ENCODE measurements around the gene DOK6.

The DOK6 gene

GRCh38 chr18:69723434-69723833 lies 322.7 kb downstream of the DOK6 start:
- Histone ChIP-seq H3K4me2 (ENCODE audit: low read length) (no peak overlapping the region), H3K23ac (ENCODE audit: low read length) (no peak overlapping the region), H3K36me3 (ENCODE audit: control insufficient read depth in 1 of 2, insufficient read depth in 2 of 2, low read length in 2 of 2) (no peaks in the 10 kb centered on the region), H3K4ac (ENCODE audit: low read depth, low read length) (no peak overlapping the region), H3K4me1 (ENCODE audit: control insufficient read depth in 1 of 2, insufficient read depth in 2 of 2, low read length in 2 of 2) (peaks cover 3% of the 10 kb centered on the region in 2 experiments), H3K18ac (ENCODE audit: low read length) (no peak overlapping the region), H2AFZ (ENCODE audit: insufficient read depth, low read length, poor library complexity) (no peak overlapping the region), H4K8ac (ENCODE audit: low read depth, low read length) (no peak overlapping the region), H4K91ac (ENCODE audit: low read depth, low read length) (no peak overlapping the region), H3K4me3 (ENCODE audit: low read depth, low read length) (no peak overlapping the region), H2BK5ac (ENCODE audit: low read depth, low read length, poor library complexity) (no peak overlapping the region), H3K79me2 (ENCODE audit: control insufficient read depth, insufficient read depth, low read length, poor library complexity) (no peaks in the 10 kb centered on the region), H2BK12ac (ENCODE audit: low read length) (no peak overlapping the region), H4K12ac (ENCODE audit: low read depth, low read length) (no peak overlapping the region), H3K79me1 (ENCODE audit: low read length) (no peaks in the 10 kb centered on the region), H3K27me3 (ENCODE audit: insufficient read depth, low read length) (no peaks in the 10 kb centered on the region), H2BK120ac (ENCODE audit: insufficient read depth, low read length, poor library complexity) (no peak overlapping the region), H3K14ac (ENCODE audit: low read length) (no peak overlapping the region), H3K9me3 (ENCODE audit: insufficient read depth, low read depth, low read length) (no peaks in the 10 kb centered on the region), H3K9ac (ENCODE audit: low read length) (no peak overlapping the region), H2AK5ac (ENCODE audit: low read length) (no peak overlapping the region), H3K27ac (ENCODE audit: low read depth, low read length) (no peak overlapping the region)
- WGBS (ENCODE audit: extremely low coverage, insufficient coverage, insufficient read length), result no CpG with 5 or more reads among the region's 3 CpGs
- DNase-seq, result no peak

- no CpG with 5 or more reads among the region's 8 CpGs for WGBS (ENCODE audit: extremely low coverage, insufficient coverage, insufficient read length)
- no peaks in the 10 kb centered on the region for H3K79me2 ChIP-seq (ENCODE audit: control insufficient read depth, insufficient read depth, low read length, poor library complexity)
- H2BK12ac ChIP-seq (ENCODE audit: low read length), result no peak overlapping the region
- no peak overlapping the region for H2BK120ac ChIP-seq (ENCODE audit: insufficient read depth, low read length, poor library complexity)
- H4K12ac ChIP-seq (ENCODE audit: low read depth, low read length), result no peak overlapping the region
- H3K27me3 ChIP-seq (ENCODE audit: insufficient read depth, low read length), result no peaks in the 10 kb centered on the region
- no peak overlapping the region for H3K4ac ChIP-seq (ENCODE audit: low read depth, low read length)
- H3K9me3 ChIP-seq (ENCODE audit: insufficient read depth, low read depth, low read length), result no peaks in the 10 kb centered on the region
- H3K14ac ChIP-seq (ENCODE audit: low read length), result no peak overlapping the region
- no peaks in the 10 kb centered on the region for H3K79me1 ChIP-seq (ENCODE audit: low read length)
- H3K9ac ChIP-seq (ENCODE audit: low read length), result no peak overlapping the region
- H3K18ac ChIP-seq (ENCODE audit: low read length), result no peak overlapping the region
- no peak overlapping the region for H4K8ac ChIP-seq (ENCODE audit: low read depth, low read length)
- no peak overlapping the region for H4K91ac ChIP-seq (ENCODE audit: low read depth, low read length)
- peaks cover 3% of the 10 kb centered on the region in 2 experiments for H3K4me1 ChIP-seq (ENCODE audit: control insufficient read depth in 1 of 2, insufficient read depth in 2 of 2, low read length in 2 of 2)
- H3K36me3 ChIP-seq (ENCODE audit: control insufficient read depth in 1 of 2, insufficient read depth in 2 of 2, low read length in 2 of 2), result no peaks in the 10 kb centered on the region
- H3K4me3 ChIP-seq (ENCODE audit: low read depth, low read length), result no peak overlapping the region
- no peak overlapping the region for H3K23ac ChIP-seq (ENCODE audit: low read length)
- no peak overlapping the region for H3K4me2 ChIP-seq (ENCODE audit: low read length)
- H2AFZ ChIP-seq (ENCODE audit: insufficient read depth, low read length, poor library complexity), result no peak overlapping the region
- H2AK5ac ChIP-seq (ENCODE audit: low read length), result no peak overlapping the region
- H3K27ac ChIP-seq (ENCODE audit: low read depth, low read length), result no peak overlapping the region
- no peak for DNase-seq
- no peak overlapping the region for H2BK5ac ChIP-seq (ENCODE audit: low read depth, low read length, poor library complexity)
These were observed 324.3 kb downstream of the DOK6 start for GRCh38 chr18:69725009-69725408.

- Histone ChIP-seq H3K79me1 (ENCODE audit: low read length) (no peaks in the 10 kb centered on the region), H3K4ac (ENCODE audit: low read depth, low read length) (no peak overlapping the region), H3K9ac (ENCODE audit: low read length) (no peak overlapping the region), H4K8ac (ENCODE audit: low read depth, low read length) (no peak overlapping the region), H2BK120ac (ENCODE audit: insufficient read depth, low read length, poor library complexity) (no peak overlapping the region), H4K91ac (ENCODE audit: low read depth, low read length) (no peak overlapping the region), H3K36me3 (ENCODE audit: control insufficient read depth in 1 of 2, insufficient read depth in 2 of 2, low read length in 2 of 2) (no peaks in the 10 kb centered on the region), H3K18ac (ENCODE audit: low read length) (no peak overlapping the region), H4K12ac (ENCODE audit: low read depth, low read length) (no peak overlapping the region), H2BK12ac (ENCODE audit: low read length) (no peak overlapping the region), H3K9me3 (ENCODE audit: insufficient read depth, low read depth, low read length) (no peaks in the 10 kb centered on the region), H3K4me1 (ENCODE audit: control insufficient read depth in 1 of 2, insufficient read depth in 2 of 2, low read length in 2 of 2) (peaks cover 3% of the 10 kb centered on the region in 2 experiments), H3K23ac (ENCODE audit: low read length) (no peak overlapping the region), H3K14ac (ENCODE audit: low read length) (no peak overlapping the region), H3K27ac (ENCODE audit: low read depth, low read length) (no peak overlapping the region), H3K4me3 (ENCODE audit: low read depth, low read length) (no peak overlapping the region), H3K4me2 (ENCODE audit: low read length) (no peak overlapping the region), H2AK5ac (ENCODE audit: low read length) (no peak overlapping the region), H2AFZ (ENCODE audit: insufficient read depth, low read length, poor library complexity) (no peak overlapping the region), H3K79me2 (ENCODE audit: control insufficient read depth, insufficient read depth, low read length, poor library complexity) (no peaks in the 10 kb centered on the region), H2BK5ac (ENCODE audit: low read depth, low read length, poor library complexity) (no peak overlapping the region), H3K27me3 (ENCODE audit: insufficient read depth, low read length) (no peaks in the 10 kb centered on the region)
- no CpG with 5 or more reads among the region's 12 CpGs for WGBS (ENCODE audit: extremely low coverage, insufficient coverage, insufficient read length)
- no peak for DNase-seq
These were observed 325.3 kb downstream of the DOK6 start for GRCh38 chr18:69725855-69726508.

- no peaks in the 10 kb centered on the region for H3K27me3 ChIP-seq (ENCODE audit: insufficient read depth, low read length)
- H3K4me2 ChIP-seq (ENCODE audit: low read length), result no peak overlapping the region
- no peaks in the 10 kb centered on the region for H3K9me3 ChIP-seq (ENCODE audit: insufficient read depth, low read depth, low read length)
- no peak overlapping the region for H3K14ac ChIP-seq (ENCODE audit: low read length)
- no CpG with 5 or more reads among the region's 5 CpGs for WGBS (ENCODE audit: extremely low coverage, insufficient coverage, insufficient read length)
- no peak overlapping the region for H4K8ac ChIP-seq (ENCODE audit: low read depth, low read length)
- no peaks in the 10 kb centered on the region for H3K36me3 ChIP-seq (ENCODE audit: control insufficient read depth in 1 of 2, insufficient read depth in 2 of 2, low read length in 2 of 2)
- H3K9ac ChIP-seq (ENCODE audit: low read length), result no peak overlapping the region
- H4K12ac ChIP-seq (ENCODE audit: low read depth, low read length), result no peak overlapping the region
- H4K91ac ChIP-seq (ENCODE audit: low read depth, low read length), result no peak overlapping the region
- H3K18ac ChIP-seq (ENCODE audit: low read length), result no peak overlapping the region
- H3K4me1 ChIP-seq (ENCODE audit: control insufficient read depth in 1 of 2, insufficient read depth in 2 of 2, low read length in 2 of 2), result peaks cover 3% of the 10 kb centered on the region in 2 experiments
- DNase-seq, result no peak
- no peak overlapping the region for H3K23ac ChIP-seq (ENCODE audit: low read length)
- H3K27ac ChIP-seq (ENCODE audit: low read depth, low read length), result no peak overlapping the region
- H2BK12ac ChIP-seq (ENCODE audit: low read length), result no peak overlapping the region
- H2AFZ ChIP-seq (ENCODE audit: insufficient read depth, low read length, poor library complexity), result no peak overlapping the region
- H2BK120ac ChIP-seq (ENCODE audit: insufficient read depth, low read length, poor library complexity), result no peak overlapping the region
- H3K79me1 ChIP-seq (ENCODE audit: low read length), result no peaks in the 10 kb centered on the region
- H3K4me3 ChIP-seq (ENCODE audit: low read depth, low read length), result no peak overlapping the region
- H3K79me2 ChIP-seq (ENCODE audit: control insufficient read depth, insufficient read depth, low read length, poor library complexity), result no peaks in the 10 kb centered on the region
- H3K4ac ChIP-seq (ENCODE audit: low read depth, low read length), result no peak overlapping the region
- H2AK5ac ChIP-seq (ENCODE audit: low read length), result no peak overlapping the region
- H2BK5ac ChIP-seq (ENCODE audit: low read depth, low read length, poor library complexity), result no peak overlapping the region
These were observed 327.4 kb downstream of the DOK6 start for GRCh38 chr18:69727912-69728572.
